Thymus (tissue), 11 donors: ENCODE measurements around the gene GPHB5. TPM values are rescaled to one million over a fixed set of nuclear protein-coding genes. Genes with fewer than 3 reads are reported as not detected.
"Not testable (repeated sequence)": the region's sequence is repeated elsewhere in the genome, so short reads cannot be mapped to it uniquely, and the experiment has no call there.

Experiments
- DNase-seq, 9 donors: peaks; one replicate each; pipeline ENCODE4 v3.0.0-alpha.2; 2013; ENCODE audit warnings: low spot score in 9 of 9, low read depth in 6 of 9, missing footprints in 1 of 9
- H3K27ac ChIP-seq, 2 donors: one replicate each; pipeline ENCODE4 v1.5.1; 2013; ENCODE audit warnings: control low read depth in 1 of 2, low read depth in 1 of 2, low read length in 1 of 2, mild to moderate bottlenecking in 1 of 2, moderate library complexity in 1 of 2
- H3K27me3 ChIP-seq, 2 donors: one replicate each; pipeline ENCODE4 v1.5.1; 2013; ENCODE audit warnings: low read length in 1 of 2; ENCODE audit not compliant: control insufficient read depth in 2 of 2, insufficient read depth in 1 of 2
- H3K36me3 ChIP-seq, 2 donors: one replicate each; pipeline ENCODE4 v1.5.1; 2013; ENCODE audit warnings: low read length in 1 of 2, mild to moderate bottlenecking in 1 of 2, moderate library complexity in 1 of 2; ENCODE audit not compliant: control insufficient read depth in 2 of 2, insufficient read depth in 2 of 2
- H3K4me1 ChIP-seq, 2 donors: one replicate each; pipeline ENCODE4 v1.5.1; 2013; ENCODE audit warnings: low read length in 2 of 2; ENCODE audit not compliant: control insufficient read depth in 2 of 2, insufficient read depth in 2 of 2
- H3K4me3 ChIP-seq, 2 donors: one replicate each; pipeline ENCODE4 v1.5.1; 2013; ENCODE audit warnings: low read length in 2 of 2, control low read depth in 1 of 2, mild to moderate bottlenecking in 1 of 2
- H3K9me3 ChIP-seq, 2 donors: one replicate each; pipeline ENCODE4 v1.5.1; 2013; ENCODE audit warnings: low read length in 1 of 2, mild to moderate bottlenecking in 1 of 2; ENCODE audit not compliant: control insufficient read depth in 2 of 2, insufficient read depth in 1 of 2
- WGBS: extraction: QIAGEN DNeasy Blood & Tissue Kit; methylation state at CpG from one replicate; pipeline ENCODE4 v1.1.7; 2013; 5-methylcytosine and 5-hydroxymethylcytosine counted together
- polyA plus RNA-seq: library from polyadenylated mRNA; stranded (reverse); fragments of 200-250 nt; gene quantifications from one replicate; pipeline ENCODE4 v1.2.3, GENCODE V29; 2013
- total RNA-seq: library from RNA; stranded (reverse); fragments of 120-200 nt; gene quantifications from one replicate; pipeline ENCODE4 v1.2.4, GENCODE V29; 2013
- donor health status: healthy.

GPHB5 gene
- total and polyA plus RNA-seq, 2 donors = 0.34 TPM; not detected in 1

GRCh38 chr14:63286071-63286470, 32.7 kb downstream of the GPHB5 start:
- H3K27ac ChIP-seq = no peak overlapping the region
- DNase-seq = no peak
- H3K27me3 ChIP-seq = peaks cover 2 to 9% of the 10 kb centered on the region in 2 donors
- H3K9me3 ChIP-seq = no peaks in the 10 kb centered on the region
- H3K4me3 ChIP-seq = no peak overlapping the region
- no peaks in the 10 kb centered on the region for H3K4me1 ChIP-seq
- 92% methylated on average over 2 of the region's 2 CpGs for WGBS
- no peaks in the 10 kb centered on the region for H3K36me3 ChIP-seq

- no peak for DNase-seq
- no peak overlapping the region for H3K4me3 ChIP-seq
- H3K27me3 ChIP-seq = peaks cover 2 to 9% of the 10 kb centered on the region in 2 donors
- no peak overlapping the region for H3K27ac ChIP-seq
- no peaks in the 10 kb centered on the region for H3K4me1 ChIP-seq
- H3K9me3 ChIP-seq = no peaks in the 10 kb centered on the region
- H3K36me3 ChIP-seq = no peaks in the 10 kb centered on the region
- WGBS = 93% methylated on average over 7 of the region's 7 CpGs
These were observed 34.9 kb downstream of the GPHB5 start for GRCh38 chr14:63283884-63284248.

- no peaks in the 10 kb centered on the region for H3K36me3 ChIP-seq
- H3K4me1 ChIP-seq = no peaks in the 10 kb centered on the region
- 92% methylated on average over 8 of the region's 8 CpGs for WGBS
- DNase-seq = no peak
- H3K4me3 ChIP-seq = no peak overlapping the region
- no peak overlapping the region for H3K27ac ChIP-seq
- peaks cover 2 to 9% of the 10 kb centered on the region in 2 donors for H3K27me3 ChIP-seq
- no peaks in the 10 kb centered on the region for H3K9me3 ChIP-seq
These were observed 35.5 kb downstream of the GPHB5 start for GRCh38 chr14:63282997-63283883.

- H3K27ac ChIP-seq, DNase-seq, H3K4me3 ChIP-seq, H3K27me3 ChIP-seq, H3K4me1 ChIP-seq, H3K36me3 ChIP-seq, H3K9me3 ChIP-seq: not testable (repeated sequence)
- WGBS = 97% methylated on average over 4 of the region's 4 CpGs
These were observed 38.8 kb downstream of the GPHB5 start for GRCh38 chr14:63279933-63280332.

- Histone ChIP-seq H3K27ac (no peak overlapping the region), H3K36me3 (no peaks in the 10 kb centered on the region), H3K4me1 (no peaks in the 10 kb centered on the region), H3K27me3 (no peaks in the 10 kb centered on the region), H3K9me3 (no peaks in the 10 kb centered on the region), H3K4me3 (no peak overlapping the region)
- no peak for DNase-seq
- 63% methylated on average over 2 of the region's 2 CpGs for WGBS
These were observed 41.0 kb downstream of the GPHB5 start for GRCh38 chr14:63277591-63278183.

GRCh38 chr14:63276492-63277342, 42.0 kb downstream of the GPHB5 start:
- WGBS = 52% methylated on average over 5 of the region's 5 CpGs
- Histone ChIP-seq H3K27me3 (no peaks in the 10 kb centered on the region), H3K9me3 (no peaks in the 10 kb centered on the region), H3K36me3 (no peaks in the 10 kb centered on the region), H3K27ac (no peak overlapping the region), H3K4me3 (no peak overlapping the region), H3K4me1 (no peaks in the 10 kb centered on the region)
- peak in 2 of 9 donors; percentile 21 to 27 for DNase-seq

- Histone ChIP-seq H3K9me3 (no peaks in the 10 kb centered on the region), H3K4me1 (no peaks in the 10 kb centered on the region), H3K27me3 (no peaks in the 10 kb centered on the region), H3K27ac (no peak overlapping the region), H3K36me3 (no peaks in the 10 kb centered on the region), H3K4me3 (no peak overlapping the region)
- no peak for DNase-seq
- 89% methylated on average over 4 of the region's 4 CpGs for WGBS
These were observed 42.7 kb downstream of the GPHB5 start for GRCh38 chr14:63276016-63276415.

GRCh38 chr14:63275611-63276010, 43.1 kb downstream of the GPHB5 start:
- no peak for DNase-seq
- H3K27me3 ChIP-seq = no peaks in the 10 kb centered on the region
- WGBS = 95% methylated on average over 3 of the region's 3 CpGs
- no peaks in the 10 kb centered on the region for H3K4me1 ChIP-seq
- no peak overlapping the region for H3K4me3 ChIP-seq
- no peaks in the 10 kb centered on the region for H3K36me3 ChIP-seq
- no peak overlapping the region for H3K27ac ChIP-seq
- H3K9me3 ChIP-seq = no peaks in the 10 kb centered on the region
